HG03521 (cell line): ENCODE results near the gene MYL11.
"Not testable (repeated sequence)": the region's sequence is repeated elsewhere in the genome, so short reads cannot be mapped to it uniquely, and the experiment has no call there.

Source experiments
- ATAC-seq: cut with Tn5 transposase; IDR thresholded peaks from one replicate; pipeline ENCODE4 v1.9.1; 2021; ENCODE audit warnings: mild to moderate bottlenecking, moderate library complexity; ENCODE audit not compliant: unreplicated experiment

MYL11 gene

GRCh38 chr16:30374538-30374937 lies at the start of gene MYL11:
Gene MYL11 (plus strand): TSS chr16:30374802. CDS start chr16:30374858, 56 bp downstream.
- ATAC-seq: no peak

GRCh38 chr16:30334473-30334989 lies 40.1 kb upstream of the MYL11 start:
- ATAC-seq: peak; percentile 83

GRCh38 chr16:30335028-30335597 lies 39.5 kb upstream of the MYL11 start:
- ATAC-seq: peak; percentile 78

- ATAC-seq: peak; percentile 2
These were observed 38.8 kb upstream of the MYL11 start for GRCh38 chr16:30335598-30336474.

- ATAC-seq: not testable (repeated sequence)
These were observed 36.6 kb upstream of the MYL11 start for GRCh38 chr16:30337964-30338357.

- not testable (repeated sequence) for ATAC-seq
These were observed 35.9 kb upstream of the MYL11 start for GRCh38 chr16:30338715-30339114.

GRCh38 chr16:30340621-30341020 lies 34.0 kb upstream of the MYL11 start:
- ATAC-seq: no peak

- ATAC-seq: not testable (repeated sequence)
These were observed 32.6 kb upstream of the MYL11 start for GRCh38 chr16:30341971-30342370.

GRCh38 chr16:30342751-30343490 lies 31.7 kb upstream of the MYL11 start:
- ATAC-seq: no peak

- ATAC-seq: not testable (repeated sequence)
These were observed 31.1 kb upstream of the MYL11 start for GRCh38 chr16:30343491-30343820.

- no peak for ATAC-seq
These were observed 28.3 kb upstream of the MYL11 start for GRCh38 chr16:30346286-30346685.

- no peak for ATAC-seq
These were observed 26.5 kb upstream of the MYL11 start for GRCh38 chr16:30348113-30348512.

- ATAC-seq: no peak
These were observed 25.7 kb upstream of the MYL11 start for GRCh38 chr16:30348929-30349328.

GRCh38 chr16:30349675-30350074 lies 24.9 kb upstream of the MYL11 start:
- ATAC-seq: no peak

GRCh38 chr16:30350134-30350871 lies 24.3 kb upstream of the MYL11 start:
- peak; percentile 37 for ATAC-seq

- no peak for ATAC-seq
These were observed 23.6 kb upstream of the MYL11 start for GRCh38 chr16:30351001-30351441.

GRCh38 chr16:30351586-30352419 lies 22.8 kb upstream of the MYL11 start:
- no peak for ATAC-seq

- no peak for ATAC-seq
These were observed 21.9 kb upstream of the MYL11 start for GRCh38 chr16:30352488-30353401.
